Stimulated activated CD8-positive, alpha-beta memory T cell treated with anti-CD3 and anti-CD28 coated beads, Interleukin-12 subunit alpha, Interleukin-12 subunit beta, amount 100 ng/mL, for 24 hours (primary cell): ENCODE data around the gene FHL3.
"Not testable (repeated sequence)": the region's sequence is repeated elsewhere in the genome, so short reads cannot be mapped to it uniquely, and the experiment has no call there.

ENCODE experiments used
- DNase-seq: peaks from one replicate; pipeline ENCODE4 v3.0.0-alpha.2; 2020; ENCODE audit errors: extremely low read depth

Gene FHL3

GRCh38 chr1:37989361-37989930, 15.9 kb downstream of the FHL3 start:
- DNase-seq: no peak

- no peak for DNase-seq
Measured at GRCh38 chr1:37987679-37988078, 17.6 kb downstream of the FHL3 start.

GRCh38 chr1:37983546-37983945, 21.8 kb downstream of the FHL3 start:
- no peak for DNase-seq

GRCh38 chr1:37978541-37978940, 26.8 kb downstream of the FHL3 start:
- DNase-seq: no peak

- DNase-seq: not testable (repeated sequence)
Measured at GRCh38 chr1:37975083-37975482, 30.2 kb downstream of the FHL3 start.

- no peak for DNase-seq
Measured at GRCh38 chr1:37974567-37974966, 30.7 kb downstream of the FHL3 start.

- not testable (repeated sequence) for DNase-seq
Measured at GRCh38 chr1:37973684-37974083, 31.6 kb downstream of the FHL3 start.

- DNase-seq: no peak
Measured at GRCh38 chr1:37965301-37965700, 40.0 kb downstream of the FHL3 start.

- not testable (repeated sequence) for DNase-seq
Measured at GRCh38 chr1:37964106-37964505, 41.2 kb downstream of the FHL3 start.

GRCh38 chr1:37958690-37959089, 46.6 kb downstream of the FHL3 start:
- DNase-seq: no peak

- no peak for DNase-seq
Measured at GRCh38 chr1:37955685-37956084, 49.6 kb downstream of the FHL3 start.

- DNase-seq: no peak
Measured at GRCh38 chr1:37954316-37954971, 50.9 kb downstream of the FHL3 start.

GRCh38 chr1:37952738-37953137, 52.6 kb downstream of the FHL3 start:
- no peak for DNase-seq

GRCh38 chr1:37951783-37952624, 53.3 kb downstream of the FHL3 start:
- DNase-seq: no peak

GRCh38 chr1:37951041-37951782, 54.1 kb downstream of the FHL3 start:
- no peak for DNase-seq

GRCh38 chr1:37949524-37950152, 55.7 kb downstream of the FHL3 start:
- no peak for DNase-seq

- DNase-seq: no peak
Measured at GRCh38 chr1:37948841-37949240, 56.5 kb downstream of the FHL3 start.

- no peak for DNase-seq
Measured at GRCh38 chr1:37948166-37948565, 57.1 kb downstream of the FHL3 start.

- no peak for DNase-seq
Measured at GRCh38 chr1:37947364-37947763, 58.0 kb downstream of the FHL3 start.
